Coronary artery (tissue), 2 donors: ENCODE data around the gene PIGQ.

Source experiments
- DNase-seq: peaks from one replicate; pipeline ENCODE4 v3.0.0-alpha.2; 2017; ENCODE audit warnings: low spot score
- H3K27ac ChIP-seq, 2 donors: fragments of 200-600 bp; sonication (generic); one replicate each; pipeline ENCODE4 v1.5.1; 2016 to 2019
- H3K4me3 ChIP-seq: fragments of 200-600 bp; sonication (generic); 2 replicates; pipeline ENCODE4 v1.5.1; 2016; ENCODE audit warnings: mild to moderate bottlenecking, moderate library complexity
- TF ChIP-seq, protein P1 (sequence below): fragments of 200-600 bp; sonication (generic); IDR thresholded peaks from one replicate; pipeline ENCODE4 v1.5.1; 2019; ENCODE audit warnings: antibody characterized with exemption

Gene PIGQ

DNA sequence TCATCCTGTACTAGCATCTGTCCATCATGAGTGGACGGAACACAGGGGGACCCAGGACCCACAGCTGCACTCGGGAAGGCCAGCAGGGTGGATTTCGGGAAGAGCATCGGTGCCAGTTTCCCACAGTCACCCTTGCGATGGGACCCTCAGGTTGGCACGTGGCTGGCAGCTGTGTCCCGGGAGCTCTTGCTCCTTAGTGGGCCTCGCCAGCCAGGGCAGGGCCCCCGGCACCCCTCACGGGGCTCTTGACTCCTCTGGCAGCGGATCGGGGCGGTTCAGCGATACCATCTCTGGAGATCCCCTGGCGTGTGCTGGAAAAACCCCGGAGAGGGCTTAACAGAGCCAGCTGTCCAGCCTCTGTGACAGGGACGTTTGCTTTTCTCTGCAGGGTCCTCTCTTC is 33.0 kb upstream of the PIGQ start:
- TF ChIP-seq, protein P1, sequence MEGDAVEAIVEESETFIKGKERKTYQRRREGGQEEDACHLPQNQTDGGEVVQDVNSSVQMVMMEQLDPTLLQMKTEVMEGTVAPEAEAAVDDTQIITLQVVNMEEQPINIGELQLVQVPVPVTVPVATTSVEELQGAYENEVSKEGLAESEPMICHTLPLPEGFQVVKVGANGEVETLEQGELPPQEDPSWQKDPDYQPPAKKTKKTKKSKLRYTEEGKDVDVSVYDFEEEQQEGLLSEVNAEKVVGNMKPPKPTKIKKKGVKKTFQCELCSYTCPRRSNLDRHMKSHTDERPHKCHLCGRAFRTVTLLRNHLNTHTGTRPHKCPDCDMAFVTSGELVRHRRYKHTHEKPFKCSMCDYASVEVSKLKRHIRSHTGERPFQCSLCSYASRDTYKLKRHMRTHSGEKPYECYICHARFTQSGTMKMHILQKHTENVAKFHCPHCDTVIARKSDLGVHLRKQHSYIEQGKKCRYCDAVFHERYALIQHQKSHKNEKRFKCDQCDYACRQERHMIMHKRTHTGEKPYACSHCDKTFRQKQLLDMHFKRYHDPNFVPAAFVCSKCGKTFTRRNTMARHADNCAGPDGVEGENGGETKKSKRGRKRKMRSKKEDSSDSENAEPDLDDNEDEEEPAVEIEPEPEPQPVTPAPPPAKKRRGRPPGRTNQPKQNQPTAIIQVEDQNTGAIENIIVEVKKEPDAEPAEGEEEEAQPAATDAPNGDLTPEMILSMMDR: no peak
- no peak overlapping the region for H3K4me3 ChIP-seq

DNA sequence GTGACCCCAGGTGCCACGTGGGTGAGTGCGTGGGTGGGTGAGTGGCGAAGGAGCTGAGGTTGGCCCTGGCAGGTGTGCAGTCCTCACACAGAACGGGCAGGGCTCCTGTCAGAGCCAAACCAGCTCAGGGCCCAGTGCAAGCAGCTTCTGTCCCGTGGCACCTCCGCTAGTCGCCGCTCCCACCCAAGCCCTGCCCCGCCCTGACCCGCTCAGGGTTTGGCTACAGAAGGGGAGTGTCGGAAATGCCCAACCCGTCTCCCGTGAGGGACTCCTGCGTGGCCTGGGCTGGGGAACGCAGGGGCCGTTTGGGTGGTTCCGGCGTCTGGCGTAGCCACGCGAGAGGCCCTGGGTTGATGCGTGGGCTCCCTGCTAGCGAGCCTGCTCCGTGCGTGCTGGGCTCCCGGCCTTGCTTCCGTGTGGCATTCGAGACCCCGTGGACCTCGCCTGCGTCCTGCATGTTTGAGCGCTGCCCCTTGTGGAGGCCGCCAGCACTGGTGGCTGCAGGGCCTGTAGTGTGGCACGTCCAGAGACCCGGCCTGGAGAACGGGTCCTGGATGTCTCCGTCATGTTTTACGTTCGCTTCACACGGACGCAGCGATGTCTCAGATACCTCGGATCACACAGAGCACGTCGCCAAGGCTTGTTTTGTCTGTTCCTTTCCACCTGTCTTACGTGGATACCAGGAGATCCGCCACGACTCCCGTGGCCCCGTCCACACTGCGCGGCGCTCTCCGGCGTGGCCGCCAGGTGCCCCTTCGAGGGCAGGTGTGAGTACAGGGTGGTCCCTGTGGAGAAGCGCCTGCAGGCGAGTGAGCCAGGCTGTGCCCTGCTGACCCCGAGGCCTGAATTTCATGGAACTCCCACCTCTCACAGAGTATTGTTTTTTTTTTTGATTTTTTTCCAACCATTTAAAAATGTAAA is 32.1 kb upstream of the PIGQ start:
- Histone ChIP-seq H3K4me3 (no peak overlapping the region), H3K27ac (no peak overlapping the region)
- TF ChIP-seq, protein P1: no peak
- DNase-seq: no peak

More for the DNA sequence above, 33.0 kb upstream of the PIGQ start:
- DNase-seq: no peak
- no peak overlapping the region for H3K27ac ChIP-seq

DNA sequence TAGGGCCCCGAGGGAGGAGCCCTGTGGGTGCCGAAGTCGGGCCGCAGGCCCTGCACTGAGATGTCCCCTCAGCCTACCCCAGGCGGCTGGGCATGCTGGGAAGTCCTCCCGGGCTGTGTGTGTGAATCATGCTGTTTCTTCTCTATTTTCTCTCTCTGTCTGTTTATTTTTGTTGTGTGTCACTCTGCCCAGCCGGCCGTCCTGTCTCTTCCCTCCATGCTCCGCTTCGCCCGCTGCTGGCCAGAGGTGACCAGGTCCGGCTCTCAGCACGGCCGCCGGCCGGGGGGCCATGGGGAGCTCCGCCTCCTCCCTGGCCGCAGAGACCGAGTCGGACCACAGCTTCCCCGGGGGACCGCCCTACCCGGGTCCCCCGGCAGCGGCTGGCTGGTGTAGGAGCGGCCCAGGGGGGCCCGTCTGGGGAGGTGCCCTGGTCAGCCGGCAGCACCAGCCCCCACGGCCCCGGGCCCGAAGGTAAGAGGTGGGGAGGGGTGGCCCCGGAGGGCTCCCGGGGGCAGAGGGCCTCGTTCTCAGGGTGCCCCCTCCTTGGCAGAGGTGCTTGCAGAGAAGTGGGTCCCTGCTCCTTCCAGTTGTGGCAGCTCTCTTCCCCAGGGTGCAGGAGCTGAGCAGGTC is 29.8 kb upstream of the PIGQ start:
- TF ChIP-seq, protein P1: no peak
- Histone ChIP-seq H3K27ac (no peak overlapping the region), H3K4me3 (no peak overlapping the region)
- no peak for DNase-seq

DNA sequence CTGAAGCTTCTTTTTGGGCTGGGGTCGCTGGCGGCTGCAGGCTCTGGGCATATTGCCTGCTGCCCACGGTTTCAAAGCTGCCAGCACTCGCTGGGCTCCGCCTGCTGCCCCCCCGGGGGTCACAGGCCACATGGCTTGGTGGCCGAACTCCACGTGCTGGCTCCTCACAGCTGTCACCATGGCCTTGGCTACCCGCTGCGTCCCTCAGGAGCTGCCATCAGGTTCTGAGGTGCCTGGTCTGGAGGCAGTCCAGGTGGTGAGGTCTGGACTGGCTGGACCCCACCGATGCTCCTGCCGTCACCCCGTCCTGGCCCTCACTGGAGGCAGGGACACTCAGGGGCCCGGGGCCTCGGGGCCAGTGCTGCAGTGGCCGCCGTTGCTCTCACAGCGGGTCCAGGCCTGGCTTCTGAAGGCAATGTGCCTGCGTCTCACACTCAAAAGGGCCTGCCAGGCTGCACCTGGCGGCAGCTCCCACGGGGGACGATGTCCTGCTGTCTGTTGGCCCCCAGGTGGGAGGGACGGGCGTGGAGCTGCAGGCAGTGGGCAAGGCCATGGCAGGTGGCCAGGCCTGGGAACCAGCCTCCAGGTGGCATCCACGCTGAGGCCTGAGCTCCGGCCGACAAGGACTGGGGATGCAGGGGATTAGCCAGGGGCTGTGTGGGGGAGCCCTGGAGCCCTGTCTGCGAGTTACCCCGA is 29.0 kb upstream of the PIGQ start:
- Histone ChIP-seq H3K27ac (no peak overlapping the region), H3K4me3 (no peak overlapping the region)
- TF ChIP-seq, protein P1: no peak
- DNase-seq: no peak

DNA sequence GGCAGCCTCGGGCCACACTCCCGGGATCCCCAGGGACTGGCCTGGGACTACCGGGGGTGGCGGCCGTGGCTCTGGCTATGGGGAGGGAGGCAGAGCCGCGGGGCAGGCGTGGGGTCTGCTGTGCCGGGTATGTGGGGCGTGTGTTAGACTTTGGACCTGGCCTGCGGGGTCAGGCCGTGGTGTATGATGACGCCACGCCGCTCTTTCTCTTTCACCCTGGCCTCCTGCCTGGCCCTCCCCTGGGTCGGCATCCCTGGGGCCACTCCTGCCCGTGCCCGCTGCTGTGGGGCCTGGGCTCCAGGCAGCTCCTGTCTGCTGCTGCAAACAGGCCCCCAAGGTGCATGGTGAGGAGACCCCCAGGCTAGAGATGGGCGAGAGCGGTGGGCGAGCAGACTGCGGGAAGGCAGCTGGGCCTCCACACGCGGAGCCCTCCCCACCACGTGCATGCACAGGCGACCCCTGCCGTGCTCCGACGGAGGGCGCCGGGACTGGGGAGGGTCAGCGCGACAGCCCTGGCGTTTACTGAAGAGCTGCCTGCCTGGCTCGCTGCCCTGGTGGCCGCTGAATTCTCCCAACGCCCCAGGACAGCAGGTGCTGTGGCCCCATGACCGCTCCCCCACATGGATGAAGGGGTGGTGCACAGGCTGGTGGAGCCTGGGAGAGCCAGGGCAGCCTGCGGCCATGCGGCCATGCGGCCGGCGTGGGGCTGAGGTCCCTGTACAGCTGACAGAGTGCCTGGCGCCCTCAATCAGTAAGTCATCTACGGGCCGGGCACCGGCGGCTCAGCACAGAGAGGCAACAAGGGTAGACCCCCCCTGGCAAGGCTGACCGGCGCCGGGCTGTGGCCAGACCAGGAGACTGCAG is 26.2 kb upstream of the PIGQ start:
- no peak for DNase-seq
- H3K4me3 ChIP-seq: no peak overlapping the region
- H3K27ac ChIP-seq: no peak overlapping the region
- TF ChIP-seq, protein P1: no peak

DNA sequence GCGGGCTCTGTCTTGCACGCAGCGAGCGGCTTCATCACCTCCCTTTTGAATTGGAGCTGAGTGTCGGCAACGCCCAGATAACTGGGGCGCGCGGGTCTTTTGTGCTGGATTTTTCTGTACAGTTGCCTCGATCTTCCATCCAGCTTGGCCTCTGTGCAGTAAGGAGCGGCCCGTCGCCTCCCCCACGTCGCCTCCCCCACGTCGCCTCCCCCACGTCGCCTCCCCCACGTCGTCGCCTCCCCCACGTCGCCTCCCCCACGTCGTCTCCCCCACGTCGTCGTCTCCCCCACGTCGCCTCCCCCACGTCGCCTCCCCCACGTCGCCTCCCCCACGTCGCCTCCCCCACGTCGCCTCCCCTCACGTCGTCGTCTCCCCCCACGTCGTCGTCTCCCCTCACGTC is 25.3 kb upstream of the PIGQ start:
- no peak for DNase-seq
- Histone ChIP-seq H3K4me3 (no peak overlapping the region), H3K27ac (no peak overlapping the region)
- TF ChIP-seq, protein P1: no peak
